SHP77 treated with DMSO at 0.1 percent for 48 hours (cell line): ENCODE measurements around the gene FAM114A1.
"Not testable (repeated sequence)": the region's sequence is repeated elsewhere in the genome, so short reads cannot be mapped to it uniquely, and the experiment has no call there.

Experiments used
- DNase-seq: peaks from one replicate; lab custom pipeline; 2025; lab: John Stamatoyannopoulos, UW

The FAM114A1 gene

GRCh38 chr4:38904090-38904666 is 36.6 kb downstream of the FAM114A1 start:
- no peak for DNase-seq

GRCh38 chr4:38904682-38905081 is 37.1 kb downstream of the FAM114A1 start:
- no peak for DNase-seq

GRCh38 chr4:38905652-38906385 is 38.2 kb downstream of the FAM114A1 start:
- DNase-seq = no peak

GRCh38 chr4:38907696-38908270 is 40.2 kb downstream of the FAM114A1 start:
- DNase-seq = no peak

- DNase-seq = no peak
Observed at GRCh38 chr4:38909015-38909414, 41.4 kb downstream of the FAM114A1 start.

GRCh38 chr4:38911257-38911656 is 43.7 kb downstream of the FAM114A1 start:
- no peak for DNase-seq

GRCh38 chr4:38914854-38915253 is 47.2 kb downstream of the FAM114A1 start:
- DNase-seq = no peak

GRCh38 chr4:38916267-38916666 is 48.7 kb downstream of the FAM114A1 start:
- not testable (repeated sequence) for DNase-seq

- DNase-seq = no peak
Observed at GRCh38 chr4:38917481-38918025, 49.9 kb downstream of the FAM114A1 start.

- DNase-seq = no peak
Observed at GRCh38 chr4:38919494-38919893, 51.9 kb downstream of the FAM114A1 start.

GRCh38 chr4:38920186-38920585 is 52.6 kb downstream of the FAM114A1 start:
- no peak for DNase-seq

GRCh38 chr4:38920677-38921076 is 53.1 kb downstream of the FAM114A1 start:
- DNase-seq = no peak

GRCh38 chr4:38921151-38921550 is 53.5 kb downstream of the FAM114A1 start:
- DNase-seq = no peak

GRCh38 chr4:38923746-38924145 is 56.1 kb downstream of the FAM114A1 start:
- DNase-seq = no peak

- no peak for DNase-seq
Observed at GRCh38 chr4:38924353-38924752, 56.7 kb downstream of the FAM114A1 start.

GRCh38 chr4:38925492-38926413 is 58.1 kb downstream of the FAM114A1 start:
- no peak for DNase-seq

GRCh38 chr4:38926896-38927295 is 59.3 kb downstream of the FAM114A1 start:
- no peak for DNase-seq

GRCh38 chr4:38928568-38928967 is 61.0 kb downstream of the FAM114A1 start:
- no peak for DNase-seq

- no peak for DNase-seq
Observed at GRCh38 chr4:38928974-38929373, 61.4 kb downstream of the FAM114A1 start.

- DNase-seq = no peak
Observed at GRCh38 chr4:38930204-38930603, 62.6 kb downstream of the FAM114A1 start.

- DNase-seq = no peak
Observed at GRCh38 chr4:38930707-38931106, 63.1 kb downstream of the FAM114A1 start.

GRCh38 chr4:38931125-38931524 is 63.5 kb downstream of the FAM114A1 start:
- no peak for DNase-seq
